A673 (cell line): ENCODE results near the gene GSTM1.

Experiments used
- EZH2 ChIP-seq: fragments of 200-600 bp; sonication (generic); IDR thresholded peaks from 2 replicates; pipeline ENCODE4 v1.6.1; 2017; ENCODE audit warnings: borderline replicate concordance, low read depth, mild to moderate bottlenecking, mixed read lengths, antibody characterized with exemption, low read length; ENCODE audit not compliant: poor library complexity, severe bottlenecking
- TF ChIP-seq, protein P1 (sequence below): fragments of 300-800, 200-600 bp; sonication (generic); conservative IDR thresholded peaks from 2 replicates; pipeline ENCODE4 v1.5.1; 2017; ENCODE audit warnings: low read depth, mild to moderate bottlenecking, antibody characterized with exemption, low read length, moderate library complexity, mixed read lengths

DNA sequence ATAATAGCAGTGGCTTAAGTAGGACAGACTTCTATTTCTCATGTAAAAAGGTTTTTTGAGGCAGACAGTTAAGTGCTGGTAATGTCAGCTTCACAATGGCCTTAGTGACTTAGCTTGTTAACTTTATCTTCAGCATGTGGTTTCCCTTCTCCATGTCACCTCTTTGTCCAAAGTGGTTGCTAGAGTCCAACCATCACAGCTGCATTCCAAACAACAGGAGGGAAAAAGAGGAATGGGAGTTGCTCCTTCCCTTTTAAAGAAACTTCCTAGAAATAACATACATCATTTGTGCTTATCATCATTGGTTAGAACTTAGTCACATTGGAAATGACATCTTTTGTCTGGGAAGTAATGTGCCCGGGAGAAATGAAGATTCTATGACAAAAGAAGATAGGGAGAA, 34.4 kb downstream of the GSTM1 start:
- TF ChIP-seq, protein P1, sequence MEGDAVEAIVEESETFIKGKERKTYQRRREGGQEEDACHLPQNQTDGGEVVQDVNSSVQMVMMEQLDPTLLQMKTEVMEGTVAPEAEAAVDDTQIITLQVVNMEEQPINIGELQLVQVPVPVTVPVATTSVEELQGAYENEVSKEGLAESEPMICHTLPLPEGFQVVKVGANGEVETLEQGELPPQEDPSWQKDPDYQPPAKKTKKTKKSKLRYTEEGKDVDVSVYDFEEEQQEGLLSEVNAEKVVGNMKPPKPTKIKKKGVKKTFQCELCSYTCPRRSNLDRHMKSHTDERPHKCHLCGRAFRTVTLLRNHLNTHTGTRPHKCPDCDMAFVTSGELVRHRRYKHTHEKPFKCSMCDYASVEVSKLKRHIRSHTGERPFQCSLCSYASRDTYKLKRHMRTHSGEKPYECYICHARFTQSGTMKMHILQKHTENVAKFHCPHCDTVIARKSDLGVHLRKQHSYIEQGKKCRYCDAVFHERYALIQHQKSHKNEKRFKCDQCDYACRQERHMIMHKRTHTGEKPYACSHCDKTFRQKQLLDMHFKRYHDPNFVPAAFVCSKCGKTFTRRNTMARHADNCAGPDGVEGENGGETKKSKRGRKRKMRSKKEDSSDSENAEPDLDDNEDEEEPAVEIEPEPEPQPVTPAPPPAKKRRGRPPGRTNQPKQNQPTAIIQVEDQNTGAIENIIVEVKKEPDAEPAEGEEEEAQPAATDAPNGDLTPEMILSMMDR: no peak
- no peak for TF ChIP-seq EZH2
